A549 (cell line): ENCODE data around the gene OSGEP.

ENCODE experiments used
- CTCF ChIP-seq: fragments of >200 bp; sonication (Bioruptor Twin); formaldehyde crosslinking; IDR thresholded peaks from 3 replicates; pipeline ENCODE4 v1.5.1; 2016
- EP300 ChIP-seq, 2 experiments: fragments of >200 bp; sonication (Bioruptor Twin); formaldehyde crosslinking; IDR thresholded peaks; 2 replicates in 1 of 2; 3 replicates in 1 of 2; pipeline ENCODE4 v1.6.1; 2016 to 2017
- NPAS2 ChIP-seq: fragments of 250-450 bp; sonication (Bioruptor Pico); IDR thresholded peaks from 2 replicates; pipeline ENCODE4 v1.8.0; 2022; ENCODE audit warnings: mild to moderate bottlenecking, moderate library complexity, borderline replicate concordance
- POLR2A ChIP-seq: IDR thresholded peaks from 2 replicates; pipeline ENCODE4 v1.6.1; 2012; ENCODE audit warnings: mild to moderate bottlenecking, low read length

- TF ChIP-seq POLR2A: no peak
- TF ChIP-seq CTCF: no peak
- TF ChIP-seq NPAS2 (CRISPR knock-in tag): no peak
- no peak for TF ChIP-seq EP300 (IDR thresholded peaks at IDR 0.05)
Observed at GRCh38 chr14:20489093-20489994, 34.7 kb upstream of the OSGEP start.
